Activated B cell treated with CpG ODN at 0.5 μM for 24 hours (primary cell): ENCODE data around the gene ARRB1. TPM values are rescaled to one million over a fixed set of nuclear protein-coding genes. Genes with fewer than 3 reads are reported as not detected.
A peak's percentile ranks its signal among the peaks of the same experiment; 100 is the strongest.
"Not testable (repeated sequence)": the region's sequence is repeated elsewhere in the genome, so short reads cannot be mapped to it uniquely, and the experiment has no call there.

Source experiments
- ATAC-seq: fragments of 200-7000 bp; cut with Tn5 transposase; one replicate; pipeline ENCODE4 v1.10.0; 2021; ENCODE audit warnings: low read depth, mild to moderate bottlenecking, moderate library complexity
- CTCF ChIA-PET: fragments of 350-600 bp; sonication (Branson Sonifier 250); formaldehyde crosslinking; loops from one replicate; lab custom pipeline; 2021; ENCODE audit warnings: antibody characterized with exemption; lab: Charles Lee
- POLR2A ChIA-PET: fragments of 350-600 bp; sonication (Branson Sonifier 250); formaldehyde crosslinking; loops from one replicate; lab custom pipeline; 2021; ENCODE audit warnings: antibody characterized with exemption; lab: Charles Lee
- DNase-seq: peaks from one replicate; pipeline ENCODE4 v3.0.0; 2022
- H3K27ac Mint-ChIP-seq: one replicate; pipeline ENCODE4 v1.8.0; 2020; ENCODE audit warnings: mixed read lengths
- H3K27me3 Mint-ChIP-seq: one replicate; pipeline ENCODE4 v1.8.0; 2021; ENCODE audit warnings: mixed read lengths
- H3K36me3 Mint-ChIP-seq: one replicate; pipeline ENCODE4 v1.8.0; 2021; ENCODE audit warnings: low read depth, mixed read lengths
- H3K4me1 Mint-ChIP-seq: one replicate; pipeline ENCODE4 v1.8.0; 2021; ENCODE audit warnings: mixed read lengths
- H3K4me3 Mint-ChIP-seq: one replicate; pipeline ENCODE4 v1.8.0; 2020; ENCODE audit warnings: mild to moderate bottlenecking, mixed read lengths
- H3K9me3 Mint-ChIP-seq: one replicate; pipeline ENCODE4 v1.8.0; 2020; ENCODE audit warnings: mixed read lengths
- intact Hi-C: fragments of 100-400 bp; cut with micrococcal nuclease; formaldehyde crosslinking; loops from one replicate; pipeline ENCODE4 v1.15.1; 2024
- total RNA-seq: library from RNA; stranded (reverse); gene quantifications from 2 replicates; pipeline ENCODE4 v1.2.3, GENCODE V29; 2022
- TF ChIP-seq, protein P1 (sequence below): fragments of 200-600 bp; IDR thresholded peaks from one replicate; pipeline ENCODE4 v1.8.0; 2022; ENCODE audit warnings: antibody characterized with exemption, mild to moderate bottlenecking

ARRB1 gene
- total RNA-seq, 1 donor from 2014 or later, result 0.62 TPM

DNA sequence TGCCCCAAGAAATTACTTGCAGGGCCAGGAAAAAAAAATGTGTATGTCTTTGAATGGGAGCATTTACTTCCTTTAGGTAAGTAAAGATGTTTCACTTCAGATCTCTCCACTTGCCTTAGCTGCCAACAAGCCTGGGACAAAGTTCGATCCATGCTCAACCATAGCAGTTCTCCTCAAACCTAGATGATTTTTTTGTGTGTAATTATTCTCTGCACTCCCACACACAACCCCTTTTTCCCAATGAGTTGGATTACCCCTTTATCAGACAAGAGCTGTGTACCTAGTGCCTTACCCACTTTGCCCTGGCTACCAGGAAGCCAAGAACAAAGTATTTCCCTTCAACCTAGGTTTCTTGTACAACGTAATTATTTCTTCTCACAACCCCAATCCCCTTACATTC, 75.3 kb downstream of the ARRB1 start:
- no peak overlapping the region for H3K27ac Mint-ChIP-seq
- DNase-seq, result no peak
- H3K27me3 Mint-ChIP-seq, result no peaks in the 10 kb centered on the region
- no peak overlapping the region for H3K4me3 Mint-ChIP-seq
- H3K36me3 Mint-ChIP-seq, result no peaks in the 10 kb centered on the region
- intact Hi-C loops, result no loop called here
- no peaks in the 10 kb centered on the region for H3K9me3 Mint-ChIP-seq
- ChIA-PET CTCF (interaction anchor here (1.0 to 9.2 kb wide), 7 partner anchors 10 to 109 kb away, joined by 3 to 177 read pairs (median 4); no protein-coding TSS in a partner anchor), POLR2A (interaction anchor here (0.7 kb wide), 1 partner anchor 10 kb away, joined by 3 read pairs; no protein-coding TSS in a partner anchor)
- TF ChIP-seq, protein P1, sequence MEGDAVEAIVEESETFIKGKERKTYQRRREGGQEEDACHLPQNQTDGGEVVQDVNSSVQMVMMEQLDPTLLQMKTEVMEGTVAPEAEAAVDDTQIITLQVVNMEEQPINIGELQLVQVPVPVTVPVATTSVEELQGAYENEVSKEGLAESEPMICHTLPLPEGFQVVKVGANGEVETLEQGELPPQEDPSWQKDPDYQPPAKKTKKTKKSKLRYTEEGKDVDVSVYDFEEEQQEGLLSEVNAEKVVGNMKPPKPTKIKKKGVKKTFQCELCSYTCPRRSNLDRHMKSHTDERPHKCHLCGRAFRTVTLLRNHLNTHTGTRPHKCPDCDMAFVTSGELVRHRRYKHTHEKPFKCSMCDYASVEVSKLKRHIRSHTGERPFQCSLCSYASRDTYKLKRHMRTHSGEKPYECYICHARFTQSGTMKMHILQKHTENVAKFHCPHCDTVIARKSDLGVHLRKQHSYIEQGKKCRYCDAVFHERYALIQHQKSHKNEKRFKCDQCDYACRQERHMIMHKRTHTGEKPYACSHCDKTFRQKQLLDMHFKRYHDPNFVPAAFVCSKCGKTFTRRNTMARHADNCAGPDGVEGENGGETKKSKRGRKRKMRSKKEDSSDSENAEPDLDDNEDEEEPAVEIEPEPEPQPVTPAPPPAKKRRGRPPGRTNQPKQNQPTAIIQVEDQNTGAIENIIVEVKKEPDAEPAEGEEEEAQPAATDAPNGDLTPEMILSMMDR, result no peak
- peaks cover 22% of the 10 kb centered on the region for H3K4me1 Mint-ChIP-seq
- no peak for ATAC-seq

DNA sequence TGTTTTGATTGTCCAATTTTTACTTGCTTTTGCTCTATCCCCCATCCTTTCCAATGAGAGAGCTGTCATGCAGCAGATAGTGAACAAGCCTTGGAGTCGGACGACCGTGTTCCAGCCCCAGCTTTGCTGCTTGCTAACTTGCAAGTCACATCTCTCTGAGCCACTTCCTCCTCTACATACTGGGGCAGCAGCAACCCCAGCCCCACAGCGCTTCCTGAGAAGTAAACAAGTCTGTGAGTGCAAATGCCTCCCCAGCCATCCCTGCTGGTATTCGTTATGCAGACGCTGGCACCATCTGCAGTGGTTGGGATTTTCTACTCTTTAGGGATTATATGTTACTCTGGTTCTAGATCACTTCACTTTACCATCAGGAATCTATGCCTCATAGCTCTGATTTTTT, 75.9 kb downstream of the ARRB1 start:
- ChIA-PET POLR2A (interaction anchor here (0.6 to 0.9 kb wide), 3 partner anchors 9 to 301 kb away, joined by 3 to 7 read pairs (median 3); no protein-coding TSS in a partner anchor), CTCF (interaction anchor here (0.8 to 9.2 kb wide), 7 partner anchors 10 to 346 kb away, joined by 3 to 177 read pairs (median 3); no protein-coding TSS in a partner anchor)
- H3K9me3 Mint-ChIP-seq, result no peaks in the 10 kb centered on the region
- peak; percentile 71 for ATAC-seq
- H3K4me3 Mint-ChIP-seq, result peak overlapping the region; percentile 61
- peak overlapping the region; percentile 83 for H3K27ac Mint-ChIP-seq
- DNase-seq, result no peak
- intact Hi-C loops, result no loop called here
- TF ChIP-seq, protein P1, result no peak
- H3K27me3 Mint-ChIP-seq, result no peaks in the 10 kb centered on the region
- H3K36me3 Mint-ChIP-seq, result no peaks in the 10 kb centered on the region
- peaks cover 22% of the 10 kb centered on the region for H3K4me1 Mint-ChIP-seq

DNA sequence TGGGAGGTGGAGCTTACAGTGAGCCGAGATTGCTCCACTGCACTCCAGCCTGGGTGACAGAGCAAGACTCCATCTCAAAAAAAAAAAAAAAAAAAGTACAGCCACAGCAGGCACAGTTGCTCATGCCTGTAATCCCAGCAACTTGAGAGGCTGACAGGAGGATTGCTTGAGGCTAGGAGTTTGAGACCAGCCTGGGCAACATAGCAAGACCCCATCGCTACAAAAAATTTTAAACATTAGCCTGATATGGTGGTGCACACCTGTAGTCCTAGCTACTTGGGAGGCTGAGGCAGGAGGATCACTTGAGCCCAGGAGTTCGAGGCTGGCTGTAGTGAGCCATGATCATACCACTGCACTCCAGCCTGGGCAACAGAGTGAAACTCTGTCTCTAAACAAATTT, 76.7 kb downstream of the ARRB1 start:
- H3K4me1 Mint-ChIP-seq, result peaks cover 22% of the 10 kb centered on the region
- CTCF ChIA-PET, result interaction anchor here (0.8 to 9.2 kb wide), 4 partner anchors 26 to 345 kb away, joined by 3 to 177 read pairs (median 5); no protein-coding TSS in a partner anchor
- H3K9me3 Mint-ChIP-seq, H3K27ac Mint-ChIP-seq, intact Hi-C loops, H3K27me3 Mint-ChIP-seq, POLR2A ChIA-PET, H3K36me3 Mint-ChIP-seq, H3K4me3 Mint-ChIP-seq, DNase-seq, ATAC-seq: not testable (repeated sequence)

DNA sequence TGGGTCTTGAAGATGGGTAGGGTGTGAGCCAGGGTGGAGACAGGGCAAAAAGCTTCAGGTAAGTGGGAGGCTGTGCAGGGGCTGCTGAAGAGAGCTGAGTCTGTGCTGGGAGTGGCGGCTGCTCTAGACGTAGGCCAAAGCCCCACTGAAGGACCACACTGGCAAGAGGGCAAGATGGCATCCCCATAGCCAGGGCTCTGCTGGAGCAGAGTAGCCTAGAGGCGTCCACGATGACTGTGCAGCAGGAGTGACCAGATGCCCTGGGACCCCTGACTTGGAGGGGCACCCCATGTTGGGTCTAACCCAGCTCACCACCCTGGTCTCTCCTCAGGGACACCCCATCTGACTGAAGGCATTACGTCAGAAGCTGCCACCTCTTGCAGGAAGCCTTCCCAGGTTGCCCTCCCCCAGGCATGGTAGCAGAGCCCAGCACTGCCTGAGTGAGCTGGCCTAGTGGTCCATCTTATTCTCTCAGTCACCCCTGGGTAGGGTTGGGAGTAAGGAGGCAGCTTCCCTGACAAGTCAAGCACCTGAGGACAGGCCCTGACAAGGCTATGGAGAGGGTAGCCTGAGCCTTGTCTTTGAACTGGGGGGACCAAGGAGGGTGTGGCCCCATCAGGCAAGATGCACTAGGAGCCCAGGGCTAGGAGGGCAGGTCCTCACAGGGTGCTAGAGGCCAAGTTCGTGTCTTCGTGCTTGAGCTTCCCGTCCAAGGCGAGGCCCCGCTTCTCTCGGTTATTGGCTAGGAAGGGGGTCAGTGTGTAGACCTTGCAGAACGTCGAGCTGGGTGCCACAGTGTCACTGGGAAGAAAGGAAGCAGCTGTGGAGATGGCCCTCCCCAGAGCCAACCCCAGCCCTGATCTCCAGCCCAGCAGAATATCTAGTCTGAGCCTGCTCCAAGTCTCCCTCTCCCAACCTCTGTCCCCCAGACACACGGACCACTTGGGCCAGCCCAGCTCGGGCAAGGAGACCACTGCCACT, 77.8 kb downstream of the ARRB1 start:
- DNase-seq, result no peak
- Mint-ChIP-seq H3K27me3 (no peaks in the 10 kb centered on the region), H3K27ac (no peak overlapping the region), H3K4me3 (no peak overlapping the region), H3K4me1 (peaks cover 22% of the 10 kb centered on the region), H3K36me3 (no peaks in the 10 kb centered on the region), H3K9me3 (no peaks in the 10 kb centered on the region)
- TF ChIP-seq, protein P1, result no peak
- ChIA-PET POLR2A (no interaction called here), CTCF (interaction anchor here (0.6 to 1.7 kb wide), 3 partner anchors 25 to 110 kb away, joined by 3 to 6 read pairs (median 3); no protein-coding TSS in a partner anchor)
- intact Hi-C loops, result no loop called here
- no peak for ATAC-seq

DNA sequence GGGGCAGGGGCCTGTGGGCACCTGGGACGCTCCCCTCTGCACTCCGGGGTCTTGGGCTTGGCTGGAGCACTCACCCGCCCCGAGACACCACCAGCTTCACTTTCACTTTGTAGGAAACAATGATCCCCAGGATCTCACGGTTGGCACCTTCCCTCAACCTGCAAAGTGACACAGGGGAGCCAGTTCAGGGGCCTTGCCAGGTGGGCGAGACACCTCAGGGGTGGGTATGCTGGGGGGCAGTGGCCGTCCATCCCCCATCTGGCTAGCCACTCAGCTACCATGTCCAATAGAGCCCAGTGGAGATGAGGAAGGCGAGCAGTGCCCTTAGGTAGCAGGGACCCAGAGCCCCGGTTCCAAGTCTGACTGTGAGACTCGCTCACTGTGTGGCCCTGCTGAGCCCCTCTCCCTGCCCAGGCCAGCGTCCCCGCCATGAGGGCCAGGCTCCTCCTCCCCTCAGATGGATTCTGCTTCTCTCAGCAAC, 78.6 kb downstream of the ARRB1 start:
- H3K4me3 Mint-ChIP-seq, result no peak overlapping the region
- DNase-seq (no peak), ATAC-seq (no peak)
- TF ChIP-seq, protein P1, result no peak
- no peaks in the 10 kb centered on the region for H3K27me3 Mint-ChIP-seq
- peaks cover 22% of the 10 kb centered on the region for H3K4me1 Mint-ChIP-seq
- POLR2A ChIA-PET, result no interaction called here
- CTCF ChIA-PET, result interaction anchor here (1.7 to 3.5 kb wide), 3 partner anchors 8 to 131 kb away, joined by 6 to 36 read pairs (median 17); no protein-coding TSS in a partner anchor
- no peaks in the 10 kb centered on the region for H3K9me3 Mint-ChIP-seq
- intact Hi-C loops, result no loop called here
- no peak overlapping the region for H3K27ac Mint-ChIP-seq
- no peaks in the 10 kb centered on the region for H3K36me3 Mint-ChIP-seq
